DND-41 (cell line): Measurements from ENCODE around the gene RNF31.

Experiments
- CTCF ChIP-seq: IDR thresholded peaks from 2 replicates; pipeline ENCODE4 v1.5.1; 2012; ENCODE audit warnings: borderline replicate concordance, low read length, moderate library complexity, mild to moderate bottlenecking; ENCODE audit not compliant: poor library complexity, severe bottlenecking; ENCODE audit errors: extremely low read depth
- EZH2 ChIP-seq: IDR thresholded peaks from 3 replicates; pipeline ENCODE4 v1.6.1; 2012; ENCODE audit warnings: borderline replicate concordance, low read depth, mild to moderate bottlenecking, moderate library complexity, low read length, inconsistent platforms; ENCODE audit not compliant: severe bottlenecking

DNA sequence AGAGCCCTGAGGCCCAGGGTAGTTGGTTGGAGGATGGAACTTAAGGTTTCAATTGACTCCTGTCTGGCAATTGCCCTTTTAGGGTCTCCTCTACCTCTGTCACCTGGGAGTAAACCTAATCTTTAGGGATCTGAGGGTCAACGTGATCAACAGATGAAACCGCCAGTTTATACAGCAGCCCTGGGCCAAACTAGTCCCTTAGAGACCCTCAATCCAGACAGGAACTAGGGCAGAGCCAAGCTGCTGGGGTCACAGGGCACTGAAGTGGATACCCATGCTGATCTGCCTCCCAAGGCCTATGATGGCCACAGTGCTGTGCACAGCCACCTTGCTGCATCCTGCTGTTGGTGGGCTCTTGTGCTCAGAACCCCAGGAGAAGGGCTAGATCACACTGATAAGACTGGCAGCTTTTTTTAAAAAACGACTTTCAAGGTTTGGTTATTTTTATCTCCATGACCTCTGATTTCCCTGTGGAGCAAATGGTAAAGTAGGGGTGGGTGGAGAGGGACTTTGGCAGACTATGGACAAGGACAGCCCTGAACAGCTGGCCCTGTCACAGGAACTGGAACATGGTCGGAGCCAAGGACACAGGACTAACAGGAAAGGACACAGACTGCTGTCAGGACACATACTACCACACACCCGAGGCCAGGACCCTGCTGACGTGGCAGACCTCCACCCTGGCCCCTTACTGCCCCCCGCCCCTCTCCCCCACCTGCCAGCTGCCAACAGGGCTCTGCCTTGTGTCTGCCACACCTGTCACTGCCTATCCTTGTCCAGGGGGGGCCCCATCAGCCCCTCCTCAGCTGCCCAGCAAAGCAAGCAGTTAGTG, 16.4 kb upstream of the RNF31 start:
- TF ChIP-seq EZH2: no peak
- TF ChIP-seq CTCF: no peak
